GM12878 (cell line): Measurements from ENCODE around the gene GPR68.

Source experiments
- CHD2 ChIP-seq: IDR thresholded peaks from 2 replicates; pipeline ENCODE4 v1.6.1; 2011; ENCODE audit warnings: low read depth, low read length, improper control_type of control experiment, borderline replicate concordance
- CREB1 ChIP-seq: IDR thresholded peaks from 2 replicates; pipeline ENCODE4 v1.6.1; 2012; ENCODE audit warnings: low read depth, mild to moderate bottlenecking, inconsistent platforms
- CTCF ChIP-seq, 3 experiments: IDR thresholded peaks in 2 of 3; conservative IDR thresholded peaks in 1 of 3; 2 replicates each; pipeline ENCODE4 v1.5.1; 2011; ENCODE audit warnings: low read depth in 3 of 3, low read length in 3 of 3, mild to moderate bottlenecking in 3 of 3, control low read depth in 2 of 3, moderate library complexity in 2 of 3, inconsistent platforms in 1 of 3, mixed read lengths in 1 of 3; ENCODE audit not compliant: control insufficient read depth in 2 of 3, insufficient read depth in 1 of 3; ENCODE audit errors: extremely low read depth in 1 of 3
- ESRRA ChIP-seq: IDR thresholded peaks from 2 replicates; pipeline ENCODE4 v1.6.1; 2012; ENCODE audit warnings: mild to moderate bottlenecking, low read length, improper control_type of control experiment
- IKZF1 ChIP-seq: fragments of 450-650 bp; conservative IDR thresholded peaks from 2 replicates; pipeline ENCODE4 v1.6.1; 2017; ENCODE audit warnings: antibody characterized with exemption, mild to moderate bottlenecking
- IRF3 ChIP-seq: fragments of 450-650 bp; IDR thresholded peaks from 2 replicates; pipeline ENCODE4 v1.6.1; 2014; ENCODE audit warnings: mild to moderate bottlenecking
- KDM1A ChIP-seq: fragments of 200-600 bp; sonication (generic); IDR thresholded peaks from 2 replicates; pipeline ENCODE4 v1.6.1; 2016; ENCODE audit warnings: borderline replicate concordance
- POLR2A ChIP-seq: IDR thresholded peaks from 2 replicates; pipeline ENCODE4 v1.6.1; 2011; ENCODE audit warnings: low read depth, mild to moderate bottlenecking, low read length
- SMC3 ChIP-seq: IDR thresholded peaks from 2 replicates; pipeline ENCODE4 v1.6.1; 2011; ENCODE audit warnings: low read length, improper control_type of control experiment, borderline replicate concordance
- SRF ChIP-seq, 2 experiments: IDR thresholded peaks; 2 replicates each; pipeline ENCODE4 v1.6.1; 2011; ENCODE audit warnings: low read depth in 2 of 2, low read length in 2 of 2, mild to moderate bottlenecking in 1 of 2, moderate library complexity in 1 of 2

- no peak for TF ChIP-seq SMC3
- TF ChIP-seq IKZF1: no peak
- no peak for TF ChIP-seq IRF3
- no peak for TF ChIP-seq CREB1
- TF ChIP-seq SRF (IDR thresholded peaks at IDR 0.05; ENCODE audit: low read depth in 2 of 2, low read length in 2 of 2): no peak
- TF ChIP-seq CHD2: no peak
- TF ChIP-seq KDM1A: no peak
- TF ChIP-seq ESRRA: no peak
- no peak for TF ChIP-seq CTCF (IDR thresholded peaks at IDR 0.05 in 2 of 3, conservative IDR thresholded peaks at IDR 0.05 in 1 of 3; ENCODE audit: control insufficient read depth in 2 of 3, extremely low read depth in 1 of 3, insufficient read depth in 1 of 3, low read depth in 3 of 3, low read length in 3 of 3)
- TF ChIP-seq POLR2A: no peak
Observed at GRCh38 chr14:91267965-91268437, 23.5 kb upstream of the GPR68 start.
